Measurements from ENCODE around the gene MAP9.
"Not testable (repeated sequence)": the region's sequence is repeated elsewhere in the genome, so short reads cannot be mapped to it uniquely, and the experiment has no call there.

Gene MAP9

DNA sequence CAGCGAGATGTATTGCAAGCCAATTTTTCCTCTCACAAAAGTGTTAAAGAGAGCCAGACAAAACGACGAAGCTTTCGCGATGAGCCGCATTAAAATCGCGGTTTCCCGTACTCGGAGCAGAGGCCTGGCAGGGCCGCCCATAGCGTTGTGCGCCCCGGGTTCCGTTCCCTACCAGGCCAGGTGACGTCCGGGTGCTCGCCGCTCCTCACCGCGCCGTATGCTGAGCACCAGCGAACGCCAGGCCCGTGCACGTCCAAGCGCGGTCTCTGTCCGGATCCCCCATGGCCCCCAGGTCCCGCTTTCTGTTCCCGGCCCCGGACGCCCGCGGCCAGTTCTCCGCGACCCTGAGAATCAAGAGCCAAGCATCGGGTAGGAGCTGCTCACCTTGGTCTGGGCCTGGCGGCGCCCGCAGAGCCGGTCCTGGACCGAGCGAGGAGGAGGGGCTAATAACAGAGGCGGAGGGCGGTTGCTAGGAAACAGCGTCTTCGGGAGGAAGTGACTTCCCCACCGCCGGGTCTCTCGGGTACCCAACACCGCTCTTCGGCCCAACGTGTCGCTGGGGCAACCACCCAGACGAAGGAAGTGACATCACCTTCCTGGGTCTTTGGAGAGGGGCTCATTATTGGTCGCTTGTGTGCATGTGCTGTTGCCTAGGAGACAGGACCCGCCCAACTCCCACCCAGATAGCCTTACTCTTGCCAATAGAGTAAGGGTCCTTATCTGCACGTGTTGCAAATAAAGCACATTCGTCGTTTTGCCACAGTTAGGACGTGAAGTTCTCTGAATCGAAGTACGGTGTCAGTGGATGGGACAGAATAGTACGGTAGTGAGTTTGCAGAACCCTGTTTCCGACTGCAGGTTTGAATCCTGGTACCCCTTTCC, at the start of gene MAP9:
MAP9 (minus strand) TSS at position 579 of the 882 bp plus-strand sequence. CDS start 1,115 bp downstream, outside the sequence.
- peak; percentile 96 for DNase-seq

GRCh38 chr4:155424778-155425177, 48.0 kb upstream of the MAP9 start:
- not testable (repeated sequence) for DNase-seq

- DNase-seq: no peak
Observed at GRCh38 chr4:155423671-155424070, 46.9 kb upstream of the MAP9 start.

- no peak for DNase-seq
Observed at GRCh38 chr4:155419266-155419665, 42.5 kb upstream of the MAP9 start.

GRCh38 chr4:155415662-155416061, 38.9 kb upstream of the MAP9 start:
- no peak for DNase-seq

- DNase-seq: no peak
Observed at GRCh38 chr4:155413451-155413850, 36.7 kb upstream of the MAP9 start.

DNA sequence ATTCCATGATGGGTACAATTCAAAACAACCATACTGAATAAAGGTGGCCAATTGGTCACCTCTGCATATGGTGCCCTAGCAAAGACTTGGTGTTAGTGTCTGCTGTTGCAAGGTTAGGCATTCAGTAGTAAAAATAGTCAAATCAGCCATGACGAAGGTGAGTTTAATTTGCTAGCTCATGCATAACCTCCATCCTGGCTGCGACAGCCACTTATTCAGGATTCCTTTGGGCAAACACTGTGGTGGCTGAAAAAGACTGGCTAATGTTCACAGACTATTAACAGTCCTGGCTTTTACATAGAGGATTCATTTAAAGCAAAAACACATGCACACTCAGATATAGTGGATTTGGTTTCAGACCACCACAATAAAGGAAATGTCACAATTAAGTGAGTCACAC, 34.8 kb upstream of the MAP9 start:
- DNase-seq: no peak

DNA sequence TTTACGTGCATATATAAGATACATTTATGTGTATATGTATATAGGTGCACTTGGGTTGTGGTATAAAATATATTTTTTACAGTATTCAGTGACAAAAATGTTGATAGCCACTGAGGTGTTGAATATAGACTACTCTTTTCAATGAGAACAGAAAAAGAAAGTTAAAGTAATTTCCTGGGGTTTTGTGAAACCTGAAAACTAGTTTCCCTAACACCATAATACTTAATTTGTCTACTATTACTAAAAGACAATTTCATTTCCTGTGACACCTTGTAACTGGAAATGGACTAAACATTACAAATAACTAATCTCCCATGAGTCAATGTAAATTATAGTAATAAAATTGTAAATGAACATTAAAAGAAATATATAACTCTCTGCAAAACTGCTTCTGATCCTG, 32.0 kb upstream of the MAP9 start:
- no peak for DNase-seq

DNA sequence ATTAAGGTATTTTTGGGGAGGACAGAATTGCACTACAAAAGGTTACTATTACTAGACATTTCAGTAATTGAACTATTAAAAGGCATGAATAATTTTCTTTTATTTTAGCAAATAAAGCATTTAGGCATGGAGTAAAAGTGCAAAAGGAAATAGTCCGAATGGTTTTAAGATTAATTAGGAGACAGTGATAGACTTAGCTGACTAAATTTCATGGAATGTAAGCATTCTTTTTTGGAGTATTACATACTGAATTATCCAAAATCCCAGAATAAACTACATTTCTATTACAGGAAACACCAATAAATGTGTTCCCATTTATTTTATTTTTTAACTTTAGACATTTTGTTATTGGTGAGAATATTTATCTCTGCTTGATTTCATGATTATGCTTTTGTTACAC, 30.7 kb upstream of the MAP9 start:
- no peak for DNase-seq

GRCh38 chr4:155405059-155405458, 28.3 kb upstream of the MAP9 start:
- no peak for DNase-seq

- DNase-seq: no peak
Observed at GRCh38 chr4:155403886-155404285, 27.1 kb upstream of the MAP9 start.

- no peak for DNase-seq
Observed at GRCh38 chr4:155402941-155403340, 26.2 kb upstream of the MAP9 start.

DNA sequence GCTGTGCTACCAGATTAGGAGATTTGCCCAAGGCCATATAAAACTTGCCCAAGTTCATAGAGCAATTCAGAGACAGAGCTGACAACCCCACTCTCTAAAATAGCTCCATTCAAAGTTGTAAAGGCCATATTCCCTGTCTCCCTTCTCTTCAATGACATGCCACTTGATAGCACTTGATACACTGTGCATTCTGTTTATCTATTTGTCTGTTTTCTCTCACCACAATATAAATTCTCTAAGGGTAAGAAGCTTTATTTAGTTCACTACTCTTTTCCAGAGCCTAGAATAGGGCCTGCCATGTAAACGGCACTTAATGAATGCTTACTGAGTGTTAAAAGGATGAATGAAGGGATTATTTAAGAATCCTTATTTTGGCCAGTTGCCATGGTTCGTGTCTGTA, 24.1 kb upstream of the MAP9 start:
- DNase-seq: no peak

DNA sequence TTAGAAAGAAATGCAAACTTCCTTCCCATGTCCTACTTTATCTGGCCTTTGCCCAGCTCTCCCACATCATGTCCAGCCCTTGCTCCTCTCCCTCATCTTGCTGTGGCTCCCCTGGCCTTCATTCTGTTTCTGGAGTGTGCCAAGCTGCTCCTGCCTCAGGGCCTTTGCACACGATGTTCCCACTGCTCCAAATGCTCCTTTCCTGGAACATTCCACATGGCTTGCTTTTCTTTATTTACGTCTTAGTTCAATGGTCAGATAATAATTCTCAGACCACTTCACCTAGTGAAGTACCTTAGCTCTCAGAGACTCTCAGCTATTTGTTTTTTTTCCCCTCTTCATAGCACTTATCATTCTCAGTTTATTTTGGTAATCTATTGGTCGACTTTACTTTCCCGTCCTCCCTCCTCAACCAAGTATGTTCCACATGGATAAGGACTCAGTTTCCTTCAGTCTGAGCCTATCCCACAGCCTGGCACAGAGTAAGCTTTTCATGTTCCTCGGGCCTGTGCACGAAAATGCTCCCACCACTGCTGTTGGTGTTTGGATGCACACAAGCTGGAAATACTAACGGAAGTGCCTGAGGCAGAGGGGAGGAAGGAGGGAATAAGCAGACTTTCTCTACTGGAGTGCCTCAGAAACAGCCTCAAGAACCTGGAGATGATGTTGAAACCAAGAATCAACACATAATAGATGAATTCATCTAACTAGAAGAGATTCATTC, 23.4 kb upstream of the MAP9 start:
- no peak for DNase-seq

DNA sequence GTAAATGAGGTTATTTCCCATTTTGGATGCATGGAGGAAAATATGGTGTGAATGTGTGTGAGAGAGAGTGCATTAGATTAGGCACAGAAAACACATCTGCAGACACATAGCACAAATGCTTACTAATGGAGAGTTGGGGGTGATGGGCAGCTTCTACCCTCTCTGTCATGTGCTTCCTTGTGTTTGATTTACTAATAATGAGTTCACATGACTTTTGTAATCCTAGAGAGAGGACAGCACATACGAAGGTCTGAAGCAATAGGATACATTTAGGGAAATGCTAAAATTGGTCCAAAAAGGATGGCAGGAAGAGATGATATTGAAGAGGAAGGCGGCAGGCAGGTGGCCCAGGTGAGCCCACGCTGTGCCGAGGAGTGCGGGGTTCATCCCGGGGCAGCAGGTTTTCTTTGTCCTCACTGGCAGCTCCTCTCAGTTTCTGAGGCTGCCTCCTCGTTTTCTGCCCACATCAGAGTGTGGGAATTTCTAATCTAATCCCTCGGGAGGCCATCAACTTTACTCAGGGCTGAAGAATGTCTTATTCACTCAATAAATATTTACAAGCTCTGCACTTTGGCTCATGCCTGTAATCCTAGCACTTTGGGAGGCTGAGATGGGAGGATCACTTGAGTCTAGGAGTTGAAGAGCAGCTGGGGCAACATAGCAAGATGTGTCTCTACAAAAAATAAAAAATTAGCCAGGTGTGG, 15.9 kb upstream of the MAP9 start:
- DNase-seq: no peak

DNA sequence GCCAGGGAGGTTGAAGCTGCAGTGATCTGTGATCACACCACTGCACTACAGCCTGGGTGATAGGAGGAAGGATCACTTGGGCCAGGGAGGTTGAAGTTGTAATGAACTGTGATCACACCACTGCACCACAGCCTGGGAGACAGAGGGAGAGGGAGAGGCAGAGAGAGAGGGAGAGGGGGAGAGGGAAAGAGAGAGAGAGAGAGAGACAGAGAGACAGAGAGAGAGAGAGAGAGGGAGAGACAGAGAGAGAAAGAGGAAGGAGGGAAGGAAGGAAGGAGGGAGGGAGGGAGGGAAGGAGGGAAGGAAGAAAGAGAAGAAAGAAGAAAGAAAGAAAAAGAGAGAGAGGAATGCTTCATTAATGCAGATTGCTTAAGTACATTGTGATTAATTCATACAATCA, 15.2 kb upstream of the MAP9 start:
- no peak for DNase-seq

GRCh38 chr4:155388162-155388561, 11.4 kb upstream of the MAP9 start:
- no peak for DNase-seq

- DNase-seq: no peak
Observed at GRCh38 chr4:155383541-155383940, 6.8 kb upstream of the MAP9 start.

DNA sequence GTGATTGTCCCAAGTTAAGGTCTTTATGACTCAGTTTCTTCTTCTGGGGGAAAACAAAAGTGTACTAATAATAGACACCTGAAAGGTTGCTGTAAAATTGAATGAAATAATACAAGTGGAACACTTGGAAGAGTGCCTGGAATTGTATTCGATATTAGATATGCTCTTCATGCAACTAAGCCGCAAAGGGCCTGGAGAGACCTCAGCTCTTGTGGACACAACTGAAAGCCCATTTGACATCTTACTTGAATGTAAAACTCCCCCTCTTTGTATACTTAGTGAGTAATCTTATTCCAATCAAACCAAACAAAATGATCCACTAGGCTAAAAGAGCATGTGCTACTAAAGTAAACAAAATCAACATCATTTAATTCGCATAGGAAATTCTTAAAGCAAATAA, 511 bp upstream of the MAP9 start:
- DNase-seq: no peak

DNA sequence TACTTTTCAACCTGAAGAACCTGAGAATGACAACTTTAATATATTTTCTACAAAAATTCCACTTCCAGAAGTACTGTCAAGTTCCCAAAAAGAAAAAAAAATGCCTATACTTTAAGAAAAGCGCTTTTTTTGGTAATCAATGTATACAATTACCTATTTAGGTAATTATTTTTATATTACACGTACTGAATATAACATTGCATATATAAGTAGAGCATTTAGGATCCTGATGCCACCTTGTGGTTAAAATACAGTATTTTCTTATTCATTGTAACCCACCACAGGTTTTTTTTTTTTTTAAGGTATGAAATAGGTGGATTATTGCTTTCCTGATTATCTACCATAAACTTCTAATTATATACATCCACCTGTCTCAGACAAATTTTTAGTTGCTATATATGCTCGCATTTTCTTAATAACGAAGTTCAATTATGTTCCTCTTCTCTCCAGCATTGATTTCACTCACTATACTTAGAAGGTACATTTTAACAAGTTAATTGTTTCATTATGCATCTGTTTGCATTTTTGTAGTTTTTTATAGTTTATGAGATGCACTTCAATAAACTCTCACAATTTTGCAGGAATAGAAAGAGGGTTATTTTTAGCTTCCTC, 5.2 kb downstream of the MAP9 start:
- DNase-seq: peak; percentile 19

- peak; percentile 8 for DNase-seq
Observed at GRCh38 chr4:155367608-155368007, 9.2 kb downstream of the MAP9 start.

DNA sequence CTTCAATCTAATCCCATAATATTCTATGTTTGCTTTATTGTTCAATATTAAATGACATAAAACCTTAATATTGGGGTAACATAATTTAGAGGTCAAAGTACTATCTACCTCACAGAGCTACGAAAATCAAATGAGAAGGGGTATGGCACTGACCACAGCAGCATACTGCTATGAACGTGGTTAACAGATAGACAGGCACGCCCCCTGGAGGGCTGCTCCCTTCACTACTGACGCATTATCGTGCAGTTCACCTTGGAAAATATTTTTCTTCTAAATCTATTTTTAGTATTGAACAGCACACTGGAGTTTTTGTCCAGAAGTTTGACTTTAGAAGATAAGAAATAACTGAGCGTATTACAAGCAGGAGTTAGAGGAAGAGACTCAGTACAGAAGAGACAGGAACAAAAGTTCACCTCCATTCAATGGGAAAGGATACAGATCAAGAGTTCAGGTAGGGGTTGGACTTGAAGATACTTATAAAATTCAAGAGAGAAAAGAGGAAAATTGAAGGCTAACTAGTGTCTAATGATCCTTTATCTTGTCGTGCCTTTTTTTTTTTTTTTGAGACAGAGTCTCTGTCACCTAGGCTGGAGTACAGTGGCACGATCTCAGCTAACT, 22.7 kb downstream of the MAP9 start:
- peak; percentile 35 for DNase-seq

GRCh38 chr4:155342142-155342541, 34.6 kb downstream of the MAP9 start:
- DNase-seq: peak; percentile 3
